Loucy (cell line): ENCODE measurements around the gene XNDC1N.
"Not testable (repeated sequence)": the region's sequence is repeated elsewhere in the genome, so short reads cannot be mapped to it uniquely, and the experiment has no call there.

Source experiments
- H2AFZ ChIP-seq: fragments of 200-600 bp; sonication (generic); 2 replicates; pipeline ENCODE4 v1.6.0; 2016; ENCODE audit warnings: antibody characterized with exemption, mild to moderate bottlenecking, low read length, moderate library complexity
- H3F3A ChIP-seq: fragments of 200-600 bp; 2 replicates; pipeline ENCODE4 v1.6.0; 2016; ENCODE audit warnings: antibody characterized with exemption, low read depth, mild to moderate bottlenecking
- H3K27me3 ChIP-seq: fragments of 200-600 bp; sonication (generic); 2 replicates; pipeline ENCODE4 v1.6.1; 2014; ENCODE audit warnings: low read length, mild to moderate bottlenecking; ENCODE audit not compliant: insufficient read depth, poor library complexity, severe bottlenecking
- H3K36me3 ChIP-seq: fragments of 200-600 bp; sonication (generic); 2 replicates; pipeline ENCODE4 v1.6.1; 2016; ENCODE audit warnings: low read length; ENCODE audit not compliant: insufficient read depth
- H3K4me1 ChIP-seq: fragments of 200-600 bp; sonication (generic); 2 replicates; pipeline ENCODE4 v1.5.1; 2014; ENCODE audit warnings: low read length, mild to moderate bottlenecking; ENCODE audit not compliant: insufficient read depth, poor library complexity, severe bottlenecking
- H3K4me2 ChIP-seq: fragments of 200-600 bp; sonication (generic); 2 replicates; pipeline ENCODE4 v1.6.0; 2014; ENCODE audit warnings: antibody characterized with exemption, low read length, low read depth, mild to moderate bottlenecking; ENCODE audit not compliant: poor library complexity, severe bottlenecking
- H3K4me3 ChIP-seq: fragments of 200-600 bp; sonication (generic); 2 replicates; pipeline ENCODE4 v1.5.1; 2014; ENCODE audit warnings: low read length, mild to moderate bottlenecking, mixed read lengths; ENCODE audit not compliant: poor library complexity, severe bottlenecking
- H3K79me2 ChIP-seq: fragments of 200-600 bp; sonication (generic); 2 replicates; pipeline ENCODE4 v1.6.1; 2014; ENCODE audit warnings: low read length; ENCODE audit not compliant: insufficient read depth
- H3K9ac ChIP-seq: fragments of 200-600 bp; sonication (generic); 2 replicates; pipeline ENCODE4 v1.6.0; 2014; ENCODE audit warnings: mild to moderate bottlenecking, low read depth, low read length, moderate library complexity; ENCODE audit not compliant: poor library complexity, severe bottlenecking
- H3K9me2 ChIP-seq: fragments of 200-600 bp; sonication (generic); replicated peaks from 2 replicates; pipeline ENCODE4 v1.6.1; 2016; ENCODE audit warnings: low read depth, low read length, mixed read lengths
- H3K9me3 ChIP-seq: fragments of 200-600 bp; sonication (generic); 2 replicates; pipeline ENCODE4 v1.6.1; 2014; ENCODE audit warnings: mild to moderate bottlenecking, antibody characterized with exemption, low read length, low read depth; ENCODE audit not compliant: insufficient read depth
- H4K20me1 ChIP-seq: fragments of 200-600 bp; sonication (generic); 2 replicates; pipeline ENCODE4 v1.6.0; 2014; ENCODE audit warnings: antibody characterized with exemption, low read length, mild to moderate bottlenecking; ENCODE audit not compliant: insufficient read depth, poor library complexity, severe bottlenecking
- CTCF ChIP-seq: fragments of 200-600 bp; sonication (generic); conservative IDR thresholded peaks from 2 replicates; pipeline ENCODE4 v1.5.1; 2014; ENCODE audit warnings: mild to moderate bottlenecking, antibody characterized with exemption, low read length
- EZH2phosphoT487 ChIP-seq: fragments of 200-600 bp; IDR thresholded peaks from 2 replicates; pipeline ENCODE4 v1.6.1; 2018; ENCODE audit warnings: antibody characterized with exemption, mild to moderate bottlenecking, moderate library complexity, borderline replicate concordance

XNDC1N gene

GRCh38 chr11:71917646-71918140 is 10.7 kb downstream of the XNDC1N start:
- Histone ChIP-seq H3F3A (no peaks in the 10 kb centered on the region), H4K20me1 (no peaks in the 10 kb centered on the region)

GRCh38 chr11:71914617-71915189 is 13.7 kb downstream of the XNDC1N start:
- no peak overlapping the region for H2AFZ ChIP-seq
- no peak overlapping the region for H3K4me3 ChIP-seq
- H3K9ac ChIP-seq: no peak overlapping the region
- no peaks in the 10 kb centered on the region for H3K9me3 ChIP-seq
- no peaks in the 10 kb centered on the region for H3K79me2 ChIP-seq
- no peaks in the 10 kb centered on the region for H3K4me1 ChIP-seq
- H3K4me2 ChIP-seq: no peak overlapping the region
- H3K36me3 ChIP-seq: no peaks in the 10 kb centered on the region
- TF ChIP-seq EZH2phosphoT487: no peak
- no peak for TF ChIP-seq CTCF
- no peaks in the 10 kb centered on the region for H4K20me1 ChIP-seq
- H3K27me3 ChIP-seq: no peaks in the 10 kb centered on the region
- H3F3A ChIP-seq: no peaks in the 10 kb centered on the region
- no peaks in the 10 kb centered on the region for H3K9me2 ChIP-seq

More at GRCh38 chr11:71917646-71918140, 10.7 kb downstream of the XNDC1N start:
- no peaks in the 10 kb centered on the region for H3K9me3 ChIP-seq
- no peaks in the 10 kb centered on the region for H3K9me2 ChIP-seq
- H3K27me3 ChIP-seq: no peaks in the 10 kb centered on the region
- H3K4me2 ChIP-seq: no peak overlapping the region
- H2AFZ ChIP-seq: no peak overlapping the region
- H3K4me1 ChIP-seq: no peaks in the 10 kb centered on the region
- H3K36me3 ChIP-seq: no peaks in the 10 kb centered on the region
- H3K4me3 ChIP-seq: no peak overlapping the region
- no peaks in the 10 kb centered on the region for H3K79me2 ChIP-seq
- TF ChIP-seq CTCF (no peak), EZH2phosphoT487 (no peak)
- H3K9ac ChIP-seq: no peak overlapping the region

- Histone ChIP-seq H3K36me3 (no peaks in the 10 kb centered on the region), H3K9me2 (no peaks in the 10 kb centered on the region), H2AFZ (no peak overlapping the region), H3K79me2 (no peaks in the 10 kb centered on the region), H3K4me1 (no peaks in the 10 kb centered on the region), H3K9me3 (no peaks in the 10 kb centered on the region), H3K4me3 (no peak overlapping the region), H3F3A (no peaks in the 10 kb centered on the region), H3K9ac (no peak overlapping the region), H4K20me1 (no peaks in the 10 kb centered on the region), H3K27me3 (no peaks in the 10 kb centered on the region), H3K4me2 (no peak overlapping the region)
- TF ChIP-seq CTCF (no peak), EZH2phosphoT487 (no peak)
Observed at GRCh38 chr11:71913756-71914526, 14.5 kb downstream of the XNDC1N start.

GRCh38 chr11:71911986-71912340 is 16.4 kb downstream of the XNDC1N start:
- not testable (repeated sequence) for H3K36me3 ChIP-seq, H4K20me1 ChIP-seq, H3F3A ChIP-seq, H3K4me1 ChIP-seq, H2AFZ ChIP-seq, H3K79me2 ChIP-seq, H3K9me2 ChIP-seq, H3K9ac ChIP-seq, H3K27me3 ChIP-seq, H3K9me3 ChIP-seq, H3K4me3 ChIP-seq, H3K4me2 ChIP-seq

- not testable (repeated sequence) for H3K36me3 ChIP-seq, H4K20me1 ChIP-seq, H2AFZ ChIP-seq, H3K4me1 ChIP-seq, H3K9ac ChIP-seq, H3K79me2 ChIP-seq, H3K4me2 ChIP-seq, H3K27me3 ChIP-seq, H3K9me3 ChIP-seq, H3K4me3 ChIP-seq, H3F3A ChIP-seq, H3K9me2 ChIP-seq
Observed at GRCh38 chr11:71911321-71911985, 16.9 kb downstream of the XNDC1N start.
